ENCODE measurements around the gene RGS6.

The RGS6 gene

GRCh38 chr14:72164420-72165228 lies 232.4 kb downstream of the RGS6 start:
- no peak for DNase-seq (ENCODE audit: low read depth)

GRCh38 chr14:72165229-72165698 lies 233.0 kb downstream of the RGS6 start:
- no peak for DNase-seq (ENCODE audit: low read depth)

GRCh38 chr14:72169521-72169920 lies 237.3 kb downstream of the RGS6 start:
- no peak for DNase-seq (ENCODE audit: low read depth)

GRCh38 chr14:72172049-72172448 lies 239.8 kb downstream of the RGS6 start:
- DNase-seq (ENCODE audit: low read depth): no peak

GRCh38 chr14:72172597-72172996 lies 240.4 kb downstream of the RGS6 start:
- DNase-seq (ENCODE audit: low read depth): no peak

- DNase-seq (ENCODE audit: low read depth): no peak
These were observed 240.9 kb downstream of the RGS6 start for GRCh38 chr14:72173038-72173720.

- DNase-seq (ENCODE audit: low read depth): no peak
These were observed 245.0 kb downstream of the RGS6 start for GRCh38 chr14:72177251-72177650.

GRCh38 chr14:72178517-72178916 lies 246.3 kb downstream of the RGS6 start:
- no peak for DNase-seq (ENCODE audit: low read depth)

GRCh38 chr14:72182708-72183432 lies 250.6 kb downstream of the RGS6 start:
- no peak for DNase-seq (ENCODE audit: low read depth)

- DNase-seq (ENCODE audit: low read depth): no peak
These were observed 251.4 kb downstream of the RGS6 start for GRCh38 chr14:72183631-72184030.

GRCh38 chr14:72186523-72186922 lies 254.3 kb downstream of the RGS6 start:
- no peak for DNase-seq (ENCODE audit: low read depth)

- no peak for DNase-seq (ENCODE audit: low read depth)
These were observed 264.2 kb downstream of the RGS6 start for GRCh38 chr14:72196237-72197015.

- DNase-seq (ENCODE audit: low read depth): no peak
These were observed 269.4 kb downstream of the RGS6 start for GRCh38 chr14:72201645-72202044.

- no peak for DNase-seq (ENCODE audit: low read depth)
These were observed 281.2 kb downstream of the RGS6 start for GRCh38 chr14:72213424-72213823.

GRCh38 chr14:72215080-72215479 lies 282.9 kb downstream of the RGS6 start:
- DNase-seq (ENCODE audit: low read depth): no peak

GRCh38 chr14:72217135-72217534 lies 284.9 kb downstream of the RGS6 start:
- DNase-seq (ENCODE audit: low read depth): no peak

- DNase-seq (ENCODE audit: low read depth): no peak
These were observed 289.8 kb downstream of the RGS6 start for GRCh38 chr14:72222046-72222445.

GRCh38 chr14:72236629-72237028 lies 304.4 kb downstream of the RGS6 start:
- no peak for DNase-seq (ENCODE audit: low read depth)

- no peak for DNase-seq (ENCODE audit: low read depth)
These were observed 305.8 kb downstream of the RGS6 start for GRCh38 chr14:72237722-72238666.

Data from stromal cell of bone marrow (primary cell).